ENCODE data around the gene AGBL4. TPM values are rescaled to one million over a fixed set of nuclear protein-coding genes. Genes with fewer than 3 reads are reported as not detected.

The AGBL4 gene
- total and polyA plus RNA-seq, 7 donors = 0.09 to 0.36 (median 0.16) TPM; not detected in 4

DNA sequence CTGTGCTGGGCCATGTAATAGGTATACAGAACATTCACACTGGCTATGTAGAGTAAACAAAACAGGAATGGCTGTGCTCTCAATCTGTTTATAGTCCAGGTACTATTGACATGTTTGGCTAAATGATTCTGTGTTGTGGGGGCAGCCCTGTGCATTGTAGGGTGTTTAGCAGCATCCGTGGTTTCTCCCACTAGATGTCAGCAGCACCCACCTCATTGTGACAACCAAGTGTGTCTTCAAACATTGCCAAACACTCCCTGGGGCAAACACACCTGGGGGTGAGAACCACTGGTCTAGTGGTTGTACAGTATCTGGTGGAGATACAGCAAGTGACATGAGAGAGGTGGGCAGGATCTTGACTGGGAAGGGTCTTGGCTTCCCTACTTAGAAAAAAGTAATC lies 1471.3 kb downstream of the AGBL4 start:
- no peaks in the 10 kb centered on the region for H3K27me3 ChIP-seq
- TF ChIP-seq POLR2A (IDR thresholded peaks at IDR 0.05) (no peak), EP300 (IDR thresholded peaks at IDR 0.05) (no peak)
- TF ChIP-seq, protein P1, sequence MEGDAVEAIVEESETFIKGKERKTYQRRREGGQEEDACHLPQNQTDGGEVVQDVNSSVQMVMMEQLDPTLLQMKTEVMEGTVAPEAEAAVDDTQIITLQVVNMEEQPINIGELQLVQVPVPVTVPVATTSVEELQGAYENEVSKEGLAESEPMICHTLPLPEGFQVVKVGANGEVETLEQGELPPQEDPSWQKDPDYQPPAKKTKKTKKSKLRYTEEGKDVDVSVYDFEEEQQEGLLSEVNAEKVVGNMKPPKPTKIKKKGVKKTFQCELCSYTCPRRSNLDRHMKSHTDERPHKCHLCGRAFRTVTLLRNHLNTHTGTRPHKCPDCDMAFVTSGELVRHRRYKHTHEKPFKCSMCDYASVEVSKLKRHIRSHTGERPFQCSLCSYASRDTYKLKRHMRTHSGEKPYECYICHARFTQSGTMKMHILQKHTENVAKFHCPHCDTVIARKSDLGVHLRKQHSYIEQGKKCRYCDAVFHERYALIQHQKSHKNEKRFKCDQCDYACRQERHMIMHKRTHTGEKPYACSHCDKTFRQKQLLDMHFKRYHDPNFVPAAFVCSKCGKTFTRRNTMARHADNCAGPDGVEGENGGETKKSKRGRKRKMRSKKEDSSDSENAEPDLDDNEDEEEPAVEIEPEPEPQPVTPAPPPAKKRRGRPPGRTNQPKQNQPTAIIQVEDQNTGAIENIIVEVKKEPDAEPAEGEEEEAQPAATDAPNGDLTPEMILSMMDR (IDR thresholded peaks at IDR 0.05) = peak in 1 of 4 experiments; percentile 29
- WGBS, 2 donors = 15 to 41% methylated on average over 1 of the region's 1 CpG
- H3K4me3 ChIP-seq = no peak overlapping the region
- no peak for DNase-seq
- H3K9me3 ChIP-seq = no peaks in the 10 kb centered on the region
- intact Hi-C loops (cut with DNase I) = no loop called here
- H3K4me1 ChIP-seq = peaks cover 0 to 24% (median 15%) of the 10 kb centered on the region in 4 donors
- H3K27ac ChIP-seq = peak overlapping the region in 3 of 4 donors; percentile 32 to 59 (median 52)
- no peaks in the 10 kb centered on the region for H3K36me3 ChIP-seq

DNA sequence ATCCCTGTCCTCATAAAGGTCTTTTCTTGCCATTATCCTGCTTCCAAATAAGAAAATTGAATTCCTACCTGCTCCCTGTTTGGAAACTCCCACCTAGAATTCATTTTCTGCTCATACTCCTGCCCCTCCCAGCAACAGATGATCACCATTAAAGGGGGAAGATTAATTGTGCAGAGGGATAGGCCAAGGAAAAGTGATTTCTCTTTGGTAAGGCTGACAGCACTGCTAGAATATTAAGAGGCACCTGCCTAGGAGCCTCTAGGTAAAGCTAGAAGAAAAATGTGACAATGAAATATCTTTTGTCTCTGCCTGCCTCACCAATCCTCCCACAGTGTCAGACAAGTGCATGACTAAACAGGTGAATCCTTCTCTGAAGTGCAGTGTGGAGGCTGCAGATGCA lies 1474.8 kb downstream of the AGBL4 start:
- Histone ChIP-seq H3K4me1 (peaks cover 0 to 30% (median 22%) of the 10 kb centered on the region in 4 donors), H3K4me3 (no peak overlapping the region), H3K27me3 (no peaks in the 10 kb centered on the region), H3K36me3 (no peaks in the 10 kb centered on the region), H3K9me3 (no peaks in the 10 kb centered on the region), H3K27ac (no peak overlapping the region)
- intact Hi-C loops (cut with DNase I) = no loop called here
- DNase-seq = no peak
- TF ChIP-seq POLR2AphosphoS5 (IDR thresholded peaks at IDR 0.05) (no peak), EP300 (IDR thresholded peaks at IDR 0.05) (no peak), POLR2A (IDR thresholded peaks at IDR 0.05) (no peak)
- TF ChIP-seq, protein P1 (IDR thresholded peaks at IDR 0.05) = no peak

DNA sequence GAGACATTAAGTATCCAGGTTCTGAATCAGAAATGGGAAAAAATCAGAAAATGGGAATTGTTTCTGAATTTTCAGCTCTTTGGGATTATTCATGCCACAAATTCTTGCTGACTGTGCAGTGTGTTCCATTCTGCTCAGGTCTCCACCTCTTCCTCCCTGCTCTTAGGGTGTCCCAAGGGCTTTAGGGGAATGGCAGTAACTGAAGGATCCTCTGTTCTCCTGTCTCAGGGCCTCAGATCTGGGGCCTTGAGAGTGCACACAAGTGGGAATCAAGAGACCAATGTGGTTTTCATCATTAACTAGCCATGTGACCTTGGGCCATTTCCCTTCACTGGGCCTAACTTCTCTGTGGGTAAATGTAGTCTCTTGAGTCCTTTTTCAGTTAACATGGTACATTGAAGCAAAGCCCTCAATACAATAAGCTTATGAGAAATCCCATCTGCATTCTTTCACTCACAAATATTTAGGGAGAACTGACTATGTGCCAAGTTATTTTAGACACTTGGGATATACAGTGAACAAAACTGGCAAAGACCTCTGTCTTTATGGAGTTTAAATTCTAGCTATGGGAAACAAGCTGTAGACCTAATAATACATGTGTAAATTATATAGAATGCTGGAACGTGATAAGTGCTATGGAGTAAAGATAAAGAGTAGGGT lies 1476.1 kb downstream of the AGBL4 start:
- Histone ChIP-seq H3K4me3 (no peak overlapping the region), H3K4me1 (peaks cover 0 to 22% (median 15%) of the 10 kb centered on the region in 4 donors), H3K9me3 (no peaks in the 10 kb centered on the region), H3K27ac (no peak overlapping the region), H3K27me3 (no peaks in the 10 kb centered on the region), H3K36me3 (no peaks in the 10 kb centered on the region)
- intact Hi-C loops (cut with DNase I) = no loop called here
- DNase-seq = no peak
- 80 to 88% methylated on average over 1 of the region's 1 CpG for WGBS, 2 donors
- TF ChIP-seq, protein P1 (IDR thresholded peaks at IDR 0.05) = no peak
- no peak for TF ChIP-seq POLR2A (IDR thresholded peaks at IDR 0.05)
- TF ChIP-seq EP300 (IDR thresholded peaks at IDR 0.05) = no peak
- no peak for TF ChIP-seq POLR2AphosphoS5 (IDR thresholded peaks at IDR 0.05)

DNA sequence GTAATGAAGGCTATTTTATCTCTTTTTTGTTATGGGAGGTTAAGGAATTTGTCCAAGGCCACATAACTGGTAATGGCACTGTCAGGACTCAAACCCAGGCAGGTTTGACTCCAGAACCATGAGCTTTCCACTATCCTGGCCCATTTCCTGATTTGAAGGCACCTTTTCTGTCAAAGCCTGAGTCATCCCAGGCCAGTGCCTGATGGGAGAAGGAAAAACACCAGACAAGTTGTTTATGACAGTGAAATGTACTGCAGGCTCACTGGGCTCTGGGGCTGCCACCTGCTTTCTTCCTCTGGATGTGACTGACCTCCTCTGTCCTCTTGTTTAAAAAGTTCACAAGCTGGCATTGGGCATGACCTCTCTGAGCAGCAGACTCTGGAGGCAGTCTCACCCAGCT lies 1479.9 kb downstream of the AGBL4 start:
- no peaks in the 10 kb centered on the region for H3K27me3 ChIP-seq
- no peak overlapping the region for H3K4me3 ChIP-seq
- TF ChIP-seq POLR2AphosphoS5 (IDR thresholded peaks at IDR 0.05) (peak in 3 of 4 donors; percentile 51 to 82 (median 72)), POLR2A (IDR thresholded peaks at IDR 0.05) (no peak)
- H3K27ac ChIP-seq = peak overlapping the region in 2 of 4 donors; percentile 26 to 47
- H3K36me3 ChIP-seq = no peaks in the 10 kb centered on the region
- H3K4me1 ChIP-seq = peaks cover 0 to 18% (median 11%) of the 10 kb centered on the region in 4 donors
- intact Hi-C loops (cut with DNase I) = no loop called here
- no peak for DNase-seq
- no peaks in the 10 kb centered on the region for H3K9me3 ChIP-seq

DNA sequence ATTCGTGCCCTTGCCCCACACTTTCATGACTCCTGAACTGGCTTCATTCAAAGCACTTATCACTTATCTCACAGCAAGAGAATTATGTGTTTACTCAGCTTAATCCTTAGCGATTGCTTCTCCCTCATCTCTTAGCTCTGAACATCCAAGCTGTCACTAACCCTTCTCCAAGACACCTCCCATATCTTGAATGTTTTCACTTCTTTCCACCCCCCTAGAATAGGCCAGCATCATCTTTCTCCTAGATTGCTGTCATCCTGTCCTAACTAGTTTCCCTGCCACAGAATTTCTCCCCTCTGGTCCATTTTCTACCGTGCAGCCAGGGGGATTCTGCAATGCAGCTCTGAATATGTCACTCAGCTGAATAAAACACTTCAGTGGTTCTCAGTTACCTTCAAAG lies 1483.2 kb downstream of the AGBL4 start:
- 22 to 46% methylated on average over 3 of the region's 3 CpGs for WGBS, 2 donors
- intact Hi-C loops (cut with DNase I) = no loop called here
- Histone ChIP-seq H3K27me3 (no peaks in the 10 kb centered on the region), H3K4me1 (peaks cover 0 to 13% (median 10%) of the 10 kb centered on the region in 4 donors), H3K27ac (no peak overlapping the region), H3K9me3 (no peaks in the 10 kb centered on the region), H3K36me3 (no peaks in the 10 kb centered on the region), H3K4me3 (no peak overlapping the region)
- no peak for DNase-seq
- TF ChIP-seq POLR2A (IDR thresholded peaks at IDR 0.05) (no peak), EP300 (IDR thresholded peaks at IDR 0.05) (no peak)

DNA sequence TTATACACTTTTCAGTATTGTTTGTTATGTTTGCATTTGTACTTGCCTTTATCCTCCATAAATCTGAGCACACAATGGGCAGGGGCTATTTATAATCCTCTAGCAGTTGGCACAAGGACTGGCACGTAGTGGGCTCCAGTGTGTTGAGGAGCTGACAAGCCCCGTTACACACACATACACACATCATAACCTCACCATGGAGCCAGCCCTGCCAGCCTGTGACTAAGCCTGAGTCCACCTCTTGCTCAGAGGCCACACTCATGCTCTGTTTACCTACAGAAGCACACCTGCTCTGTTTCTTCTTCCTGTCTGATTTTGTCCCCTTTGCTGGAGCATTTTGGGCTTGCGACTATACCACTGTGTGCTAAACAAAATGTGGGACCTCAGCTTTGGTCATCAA lies 1487.3 kb downstream of the AGBL4 start:
- WGBS, 2 donors = 74 to 84% methylated on average over 3 of the region's 3 CpGs

More for the DNA sequence above, 1487.3 kb downstream of the AGBL4 start:
- no peaks in the 10 kb centered on the region for H3K36me3 ChIP-seq
- DNase-seq = no peak
- H3K27me3 ChIP-seq = no peaks in the 10 kb centered on the region
- TF ChIP-seq POLR2AphosphoS5 (IDR thresholded peaks at IDR 0.05) = no peak
- H3K4me3 ChIP-seq = no peak overlapping the region
- H3K27ac ChIP-seq = no peak overlapping the region
- H3K9me3 ChIP-seq = no peaks in the 10 kb centered on the region
- intact Hi-C loops (cut with DNase I) = no loop called here
- H3K4me1 ChIP-seq = no peaks in the 10 kb centered on the region
